HepG2 (cell line): ENCODE measurements around the gene CAPN15. TPM values are rescaled to one million over a fixed set of nuclear protein-coding genes. Genes with fewer than 3 reads are reported as not detected.

ENCODE experiments used
- ATAC-seq: fragments of 200-7000 bp; cut with Tn5 transposase; 3 replicates; pipeline ENCODE4 v1.9.1; 2020; ENCODE audit warnings: mild to moderate bottlenecking, moderate library complexity
- BruUV-seq: library from RNA; stranded (reverse); fragments of 400-500 nt; replicated peaks from 2 replicates; lab custom pipeline; 2021; lab: Mats Ljungman, UMichigan
- CTCF ChIA-PET: fragments of 300-600 bp; formaldehyde crosslinking; extraction: SDS; loops from one replicate; lab custom pipeline; 2021; ENCODE audit warnings: low total read pairs, inconsistent platforms, low intra/inter-chr PET ratio; lab: Yijun Ruan, JAX
- POLR2A ChIA-PET: fragments of 350-600 bp; sonication (Branson Sonifier 250); formaldehyde crosslinking; loops from one replicate; lab custom pipeline; 2020; ENCODE audit warnings: antibody characterized with exemption, inconsistent platforms; lab: Yijun Ruan, JAX
- DNase-seq: peaks from one replicate; pipeline ENCODE4 v3.0.0-alpha.2; 2015; ENCODE audit warnings: low spot score
- FAIRE-seq: peaks from 3 replicates; lab custom pipeline; 2011; peaks lifted over from hg19 to GRCh38; lab: Jason Lieb, UNC
- H2AFZ ChIP-seq: one replicate; pipeline ENCODE4 v1.6.1; 2011; ENCODE audit warnings: low read length, inconsistent platforms
- H3K27ac ChIP-seq: fragments of 300-600 bp; 3 replicates; pipeline ENCODE4 v1.8.0; 2011; ENCODE audit warnings: mixed run types, mild to moderate bottlenecking, mixed read lengths, low read length, inconsistent platforms; ENCODE audit not compliant: insufficient read depth; ENCODE audit errors: extremely low read length
- H3K27me3 ChIP-seq, 2 experiments: fragments of 200-600 bp in 1 of 2; 2 replicates in 1 of 2; 3 replicates in 1 of 2; pipeline versions ENCODE4 v1.6.0 to v1.8.0; 2011; ENCODE audit warnings: low read length in 2 of 2, mild to moderate bottlenecking in 2 of 2, moderate library complexity in 2 of 2, inconsistent platforms in 1 of 2; ENCODE audit not compliant: insufficient read depth in 2 of 2, control insufficient read depth in 1 of 2
- H3K36me3 ChIP-seq, 2 experiments: fragments of 200-600 bp in 1 of 2; replicated peaks in 1 of 2; 2 replicates in 1 of 2; 3 replicates in 1 of 2; pipeline versions ENCODE4 v1.5.1 to v1.8.0; 2011; ENCODE audit warnings: low read length in 2 of 2, inconsistent platforms in 1 of 2; ENCODE audit not compliant: insufficient read depth in 2 of 2, control insufficient read depth in 1 of 2
- H3K4me1 ChIP-seq: 2 replicates; pipeline ENCODE4 v1.5.1; 2012; ENCODE audit warnings: low read length, inconsistent platforms; ENCODE audit not compliant: insufficient read depth
- H3K4me2 ChIP-seq: 2 replicates; pipeline ENCODE4 v1.6.0; 2011; ENCODE audit warnings: low read depth, low read length, inconsistent platforms
- H3K4me3 ChIP-seq, 3 experiments: fragments of 200-600 bp in 1 of 3; sonication (generic), shearing (Covaris generic) in 1 of 3; replicated peaks in 1 of 3; 2 replicates each; pipeline ENCODE4 v1.5.1; 2011 to 2016; ENCODE audit warnings: low read length in 3 of 3, inconsistent platforms in 2 of 3, low read depth in 2 of 3, mild to moderate bottlenecking in 2 of 3, control low read depth in 1 of 3, mixed read lengths in 1 of 3; ENCODE audit not compliant: insufficient read depth in 1 of 3
- H3K79me2 ChIP-seq: one replicate; pipeline ENCODE4 v1.6.1; 2011; ENCODE audit warnings: low read length, inconsistent platforms; ENCODE audit not compliant: insufficient read depth
- H3K9ac ChIP-seq: 2 replicates; pipeline ENCODE4 v1.6.0; 2011; ENCODE audit warnings: mild to moderate bottlenecking, low read depth, low read length, inconsistent platforms; ENCODE audit not compliant: insufficient read depth
- H3K9me3 ChIP-seq: 2 replicates; pipeline ENCODE4 v1.5.1; 2012; ENCODE audit warnings: mild to moderate bottlenecking, low read length
- H4K20me1 ChIP-seq: 2 replicates; pipeline ENCODE4 v1.6.0; 2011; ENCODE audit warnings: inconsistent platforms, mild to moderate bottlenecking, low read length, moderate library complexity; ENCODE audit not compliant: insufficient read depth
- ZFP1 ChIP-seq: IDR thresholded peaks from 2 replicates; pipeline ENCODE4 v1.6.1; 2016
- ZNF543 ChIP-seq: sonication (generic); formaldehyde crosslinking; IDR thresholded peaks from 2 replicates; pipeline ENCODE4 v1.4.0; 2020; ENCODE audit warnings: mild to moderate bottlenecking, missing genetic modification reagents
- WGBS: methylation state at CpG from one replicate; pipeline ENCODE4 v1.1.6; 2017; ENCODE audit warnings: low lambda C conversion rate; 5-methylcytosine and 5-hydroxymethylcytosine counted together
- in situ Hi-C: cut with HindIII; loops from 2 replicates; pipeline ENCODE4 v1.10.0; 2017; ENCODE audit warnings: low pct_unique_long_range_greater_than_20kb; ENCODE audit not compliant: extremely low pct_ligation_motif_present
- intact Hi-C: fragments of 100-400 bp; cut with micrococcal nuclease; formaldehyde crosslinking; loops from one replicate; pipeline ENCODE4 v1.10.0; 2022; ENCODE audit not compliant: unreplicated experiment
- polyA plus RNA-seq, 8 experiments: library from polyadenylated mRNA; depleted of rRNA in 3 of 8; stranded (reverse) in 7 of 8; unstranded in 1 of 8; fragments of >200 nt; fragmentation: Illumina TruSeq in 4 of 8; extraction: Trizol in 4 of 8; gene quantifications; 2 replicates each; pipeline versions ENCODE4 v1.2.1 to v1.2.3, GENCODE V29; 2011 to 2016; ENCODE audit warnings: low read depth in 4 of 8, missing spikeins in 1 of 8, mixed read lengths in 1 of 8; ENCODE audit not compliant: insufficient read depth in 1 of 8
- total RNA-seq, 5 experiments: library from RNA; depleted of rRNA; stranded (reverse); fragments of >200 nt; fragmentation: Illumina TruSeq; extraction: Trizol; gene quantifications; 2 replicates each; pipeline ENCODE4 v1.2.3, GENCODE V29; 2016; ENCODE audit warnings: low read depth in 1 of 5
- TF ChIP-seq, protein P1 (sequence below): sonication (generic); formaldehyde crosslinking; IDR thresholded peaks from 2 replicates; pipeline ENCODE4 v1.5.0; 2020; ENCODE audit warnings: mild to moderate bottlenecking, missing genetic modification reagents, borderline replicate concordance
- TF ChIP-seq, protein P2 (sequence below): fragments of 450-650 bp; IDR thresholded peaks from 2 replicates; pipeline ENCODE4 v1.6.1; 2016

The CAPN15 gene
- total and polyA plus RNA-seq, 2 of the 13 experiments (the other 11 are each of a cell fraction or from before 2014, with no cell fraction given) = 14.9 to 24.5 TPM

DNA sequence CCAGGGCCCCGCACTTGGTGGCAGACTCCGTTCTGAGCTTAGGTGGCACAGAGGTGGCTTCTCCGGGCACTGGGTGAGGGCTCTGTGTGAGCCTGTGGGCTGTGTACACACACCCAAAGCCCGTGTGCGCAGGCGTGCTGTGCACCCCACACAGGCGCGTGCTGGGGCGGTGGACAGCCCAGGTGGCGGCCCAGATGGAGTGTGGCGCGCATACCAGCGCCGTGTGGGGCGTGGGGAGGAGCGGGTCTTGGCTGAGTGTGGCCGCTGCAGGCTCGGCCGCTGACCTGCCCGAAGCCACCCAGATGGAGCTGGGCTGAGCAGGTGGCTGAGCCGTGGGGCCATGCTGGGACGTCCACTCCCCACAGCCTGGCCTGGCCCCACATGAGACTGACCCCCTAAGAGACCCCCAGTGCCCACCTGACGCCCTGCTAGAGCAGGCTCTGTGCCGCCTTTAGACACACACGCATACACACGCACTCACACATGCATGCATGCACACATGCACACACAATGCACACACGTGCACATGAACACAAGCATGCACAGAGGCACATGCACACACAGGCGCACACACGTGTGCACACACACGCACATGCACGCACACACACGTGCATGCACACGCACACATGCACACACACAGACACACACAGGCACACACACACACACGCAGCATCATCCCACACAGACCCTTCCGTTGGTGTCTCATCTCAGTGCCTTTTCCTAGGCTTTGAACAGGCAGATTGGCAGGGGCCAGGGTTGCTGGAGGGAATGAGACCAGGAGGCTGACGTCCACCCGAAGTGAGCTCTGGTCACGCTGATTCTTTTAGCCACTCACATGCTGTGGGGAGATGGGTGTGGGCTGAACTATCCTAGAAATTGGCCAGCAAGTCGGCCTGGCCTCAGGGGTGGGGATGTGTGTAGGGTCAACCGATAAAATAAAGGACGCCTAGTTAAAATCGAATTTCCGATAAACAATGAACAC lies 34.7 kb downstream of the CAPN15 start:
- 51% methylated on average over 26 of the region's 43 CpGs for WGBS
- Histone ChIP-seq H3K79me2 (no peaks in the 10 kb centered on the region), H2AFZ (no peak overlapping the region), H3K4me2 (no peak overlapping the region; the same call in 1 of the 2 replicates), H3K9ac (no peak overlapping the region), H3K36me3 (no peaks in the 10 kb centered on the region), H3K4me3 (no peak overlapping the region), H3K27ac (no peak overlapping the region), H3K27me3 (peaks cover 18 to 64% of the 10 kb centered on the region in 2 experiments)
- ChIA-PET CTCF (no interaction called here), POLR2A (no interaction called here)
- in situ Hi-C loops = no loop called here
- ATAC-seq = no peak
- no peak for DNase-seq
- TF ChIP-seq ZFP1 (CRISPR knock-in tag) = no peak
- TF ChIP-seq, protein P1, sequence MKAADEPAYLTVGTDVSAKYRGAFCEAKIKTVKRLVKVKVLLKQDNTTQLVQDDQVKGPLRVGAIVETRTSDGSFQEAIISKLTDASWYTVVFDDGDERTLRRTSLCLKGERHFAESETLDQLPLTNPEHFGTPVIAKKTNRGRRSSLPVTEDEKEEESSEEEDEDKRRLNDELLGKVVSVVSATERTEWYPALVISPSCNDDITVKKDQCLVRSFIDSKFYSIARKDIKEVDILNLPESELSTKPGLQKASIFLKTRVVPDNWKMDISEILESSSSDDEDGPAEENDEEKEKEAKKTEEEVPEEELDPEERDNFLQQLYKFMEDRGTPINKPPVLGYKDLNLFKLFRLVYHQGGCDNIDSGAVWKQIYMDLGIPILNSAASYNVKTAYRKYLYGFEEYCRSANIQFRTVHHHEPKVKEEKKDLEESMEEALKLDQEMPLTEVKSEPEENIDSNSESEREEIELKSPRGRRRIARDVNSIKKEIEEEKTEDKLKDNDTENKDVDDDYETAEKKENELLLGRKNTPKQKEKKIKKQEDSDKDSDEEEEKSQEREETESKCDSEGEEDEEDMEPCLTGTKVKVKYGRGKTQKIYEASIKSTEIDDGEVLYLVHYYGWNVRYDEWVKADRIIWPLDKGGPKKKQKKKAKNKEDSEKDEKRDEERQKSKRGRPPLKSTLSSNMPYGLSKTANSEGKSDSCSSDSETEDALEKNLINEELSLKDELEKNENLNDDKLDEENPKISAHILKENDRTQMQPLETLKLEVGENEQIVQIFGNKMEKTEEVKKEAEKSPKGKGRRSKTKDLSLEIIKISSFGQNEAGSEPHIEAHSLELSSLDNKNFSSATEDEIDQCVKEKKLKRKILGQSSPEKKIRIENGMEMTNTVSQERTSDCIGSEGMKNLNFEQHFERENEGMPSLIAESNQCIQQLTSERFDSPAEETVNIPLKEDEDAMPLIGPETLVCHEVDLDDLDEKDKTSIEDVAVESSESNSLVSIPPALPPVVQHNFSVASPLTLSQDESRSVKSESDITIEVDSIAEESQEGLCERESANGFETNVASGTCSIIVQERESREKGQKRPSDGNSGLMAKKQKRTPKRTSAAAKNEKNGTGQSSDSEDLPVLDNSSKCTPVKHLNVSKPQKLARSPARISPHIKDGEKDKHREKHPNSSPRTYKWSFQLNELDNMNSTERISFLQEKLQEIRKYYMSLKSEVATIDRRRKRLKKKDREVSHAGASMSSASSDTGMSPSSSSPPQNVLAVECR = 0 out of 2 replicates have a peak, but pooled peaks have one; percentile 5
- TF ChIP-seq, protein P2, sequence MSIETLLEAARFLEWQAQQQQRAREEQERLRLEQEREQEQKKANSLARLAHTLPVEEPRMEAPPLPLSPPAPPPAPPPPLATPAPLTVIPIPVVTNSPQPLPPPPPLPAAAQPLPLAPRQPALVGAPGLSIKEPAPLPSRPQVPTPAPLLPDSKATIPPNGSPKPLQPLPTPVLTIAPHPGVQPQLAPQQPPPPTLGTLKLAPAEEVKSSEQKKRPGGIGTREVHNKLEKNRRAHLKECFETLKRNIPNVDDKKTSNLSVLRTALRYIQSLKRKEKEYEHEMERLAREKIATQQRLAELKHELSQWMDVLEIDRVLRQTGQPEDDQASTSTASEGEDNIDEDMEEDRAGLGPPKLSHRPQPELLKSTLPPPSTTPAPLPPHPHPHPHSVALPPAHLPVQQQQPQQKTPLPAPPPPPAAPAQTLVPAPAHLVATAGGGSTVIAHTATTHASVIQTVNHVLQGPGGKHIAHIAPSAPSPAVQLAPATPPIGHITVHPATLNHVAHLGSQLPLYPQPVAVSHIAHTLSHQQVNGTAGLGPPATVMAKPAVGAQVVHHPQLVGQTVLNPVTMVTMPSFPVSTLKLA = peak; percentile 98
- no peak for TF ChIP-seq ZNF543
- TF ChIP-seq, all 625 proteins: peak for 2
- no TSS peak for BruUV-seq
- intact Hi-C loops = no loop called here
- FAIRE-seq = no peak
- no peaks in the 10 kb centered on the region for H4K20me1 ChIP-seq
- peaks cover 73% of the 10 kb centered on the region for H3K4me1 ChIP-seq
- H3K9me3 ChIP-seq = no peaks in the 10 kb centered on the region
